Activated naive CD4-positive, alpha-beta T cell treated with anti-CD3 and anti-CD28 coated beads, Interleukin-2, amount 10 ng/mL, durations not matched to agents 7 days and 5 days (primary cell): ENCODE data around the gene PCDHA7.
A peak's percentile ranks its signal among the peaks of the same experiment; 100 is the strongest.
"Not testable (repeated sequence)": the region's sequence is repeated elsewhere in the genome, so short reads cannot be mapped to it uniquely, and the experiment has no call there.

Experiments used
- CTCF ChIA-PET: fragments of 350-600 bp; sonication (Branson Sonifier 250); formaldehyde crosslinking; loops from one replicate; lab custom pipeline; 2021; ENCODE audit warnings: antibody characterized with exemption; lab: Charles Lee
- DNase-seq: peaks from one replicate; pipeline ENCODE4 v3.0.0-alpha.2; 2020
- H3K27ac Mint-ChIP-seq: one replicate; pipeline ENCODE4 v1.8.0; 2021; ENCODE audit warnings: mild to moderate bottlenecking, moderate library complexity, mixed read lengths
- H3K27me3 Mint-ChIP-seq: one replicate; pipeline ENCODE4 v1.8.0; 2021; ENCODE audit warnings: mild to moderate bottlenecking, mixed read lengths
- H3K36me3 Mint-ChIP-seq: one replicate; pipeline ENCODE4 v1.8.0; 2021; ENCODE audit warnings: mixed read lengths
- H3K4me1 Mint-ChIP-seq: one replicate; pipeline ENCODE4 v1.8.0; 2021; ENCODE audit warnings: mixed read lengths
- H3K4me3 Mint-ChIP-seq: one replicate; pipeline ENCODE4 v1.8.0; 2021; ENCODE audit warnings: mild to moderate bottlenecking, moderate library complexity, mixed read lengths
- H3K9me3 Mint-ChIP-seq: one replicate; pipeline ENCODE4 v1.8.0; 2021; ENCODE audit warnings: mixed read lengths

Gene PCDHA7

GRCh38 chr5:140868721-140869554, 34.9 kb downstream of the PCDHA7 start, which contains the start of gene PCDHA11:
Gene PCDHA11, plus strand, starts transcription at chr5:140868957. Its CDS starts 147 bp downstream, at chr5:140869104.
- Mint-ChIP-seq H3K4me1 (no peaks in the 10 kb centered on the region), H3K4me3 (no peak within 1 kb of the TSS), H3K27ac (no peak within 1 kb of the TSS), H3K9me3 (peaks cover 8% of the 10 kb centered on the region), H3K27me3 (peaks cover 14% of the 10 kb centered on the region), H3K36me3 (peaks cover 2% of the 10 kb centered on the region)
- DNase-seq: no peak
- CTCF ChIA-PET: interaction anchor here (1.0 to 1.5 kb wide), 3 partner anchors 12 to 174 kb away, joined by 3 to 4 read pairs (median 3); no protein-coding TSS in a partner anchor

DNA sequence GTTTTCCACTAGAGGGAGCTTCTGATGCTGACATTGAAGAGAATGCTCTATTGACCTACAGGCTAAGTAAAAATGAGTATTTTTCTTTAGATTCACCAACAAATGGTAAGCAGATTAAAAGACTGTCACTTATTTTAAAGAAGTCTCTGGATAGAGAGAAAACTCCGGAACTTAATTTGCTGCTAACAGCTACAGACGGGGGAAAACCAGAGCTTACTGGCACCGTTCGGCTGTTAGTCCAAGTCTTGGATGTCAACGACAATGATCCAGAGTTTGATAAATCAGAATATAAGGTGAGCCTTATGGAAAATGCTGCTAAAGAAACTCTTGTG, 35.5 kb downstream of the PCDHA7 start:
- Mint-ChIP-seq H3K27me3 (peaks cover 14% of the 10 kb centered on the region), H3K36me3 (peaks cover 2% of the 10 kb centered on the region), H3K4me3 (no peak overlapping the region), H3K27ac (no peak overlapping the region), H3K4me1 (no peaks in the 10 kb centered on the region), H3K9me3 (peaks cover 10% of the 10 kb centered on the region)
- CTCF ChIA-PET: interaction anchor here (1.0 to 1.5 kb wide), 3 partner anchors 13 to 173 kb away, joined by 3 to 4 read pairs (median 3); no protein-coding TSS in a partner anchor
- DNase-seq: no peak

GRCh38 chr5:140870221-140871201, 36.4 kb downstream of the PCDHA7 start:
- Mint-ChIP-seq H3K27ac (peak overlapping the region; percentile 42), H3K9me3 (peaks cover 12% of the 10 kb centered on the region), H3K36me3 (peaks cover 2% of the 10 kb centered on the region), H3K4me3 (no peak overlapping the region), H3K4me1 (no peaks in the 10 kb centered on the region), H3K27me3 (peaks cover 17% of the 10 kb centered on the region)
- no peak for DNase-seq
- CTCF ChIA-PET: interaction anchor here (1.2 to 1.5 kb wide), 2 partner anchors 14 to 172 kb away, joined by 3 to 4 read pairs; no protein-coding TSS in a partner anchor

- Mint-ChIP-seq H3K4me3 (no peak within 1 kb of the TSS), H3K9me3 (peaks cover 14% of the 10 kb centered on the region), H3K27me3 (peaks cover 14% of the 10 kb centered on the region), H3K36me3 (no peaks in the 10 kb centered on the region), H3K27ac (peak within 1 kb of the TSS; percentile 58), H3K4me1 (no peaks in the 10 kb centered on the region)
- CTCF ChIA-PET: no interaction called here
- no peak for DNase-seq
Measured at GRCh38 chr5:140875085-140876065, 41.3 kb downstream of the PCDHA7 start, which contains the start of gene PCDHA12. Gene PCDHA12, plus strand, starts transcription at chr5:140875308. Its CDS starts 165 bp downstream, at chr5:140875473.

GRCh38 chr5:140876541-140877261, 42.6 kb downstream of the PCDHA7 start:
- not testable (repeated sequence) for H3K27ac Mint-ChIP-seq
- peaks cover 18% of the 10 kb centered on the region for H3K9me3 Mint-ChIP-seq

DNA sequence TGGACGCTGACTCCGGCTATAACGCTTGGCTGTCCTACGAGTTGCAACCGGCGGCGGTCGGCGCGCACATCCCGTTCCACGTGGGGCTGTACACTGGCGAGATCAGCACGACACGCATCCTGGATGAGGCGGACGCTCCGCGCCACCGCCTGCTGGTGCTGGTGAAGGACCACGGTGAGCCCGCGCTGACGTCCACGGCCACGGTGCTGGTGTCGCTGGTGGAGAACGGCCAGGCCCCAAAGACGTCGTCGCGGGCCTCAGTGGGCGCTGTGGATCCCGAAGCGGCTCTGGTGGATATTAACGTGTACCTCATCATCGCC, 43.2 kb downstream of the PCDHA7 start:
- Mint-ChIP-seq H3K36me3 (no peaks in the 10 kb centered on the region), H3K4me1 (no peaks in the 10 kb centered on the region), H3K27me3 (peaks cover 11% of the 10 kb centered on the region), H3K4me3 (no peak overlapping the region), H3K27ac (peak overlapping the region; percentile 58), H3K9me3 (peaks cover 18% of the 10 kb centered on the region)
- CTCF ChIA-PET: no interaction called here
- no peak for DNase-seq

More at GRCh38 chr5:140876541-140877261, 42.6 kb downstream of the PCDHA7 start:
- H3K4me1 Mint-ChIP-seq, CTCF ChIA-PET, H3K27me3 Mint-ChIP-seq, H3K4me3 Mint-ChIP-seq, DNase-seq, H3K36me3 Mint-ChIP-seq: not testable (repeated sequence)

- Mint-ChIP-seq H3K9me3 (peaks cover 17% of the 10 kb centered on the region), H3K27ac (no peak within 1 kb of the TSS), H3K4me3 (no peak within 1 kb of the TSS), H3K36me3 (no peaks in the 10 kb centered on the region), H3K27me3 (peaks cover 12% of the 10 kb centered on the region), H3K4me1 (no peaks in the 10 kb centered on the region)
- CTCF ChIA-PET: no interaction called here
- DNase-seq: no peak
Measured at GRCh38 chr5:140881889-140882590, 48.0 kb downstream of the PCDHA7 start, which contains the start of gene PCDHA13. Gene PCDHA13, plus strand, starts transcription at chr5:140882124. Its CDS starts 145 bp downstream, at chr5:140882269.

DNA sequence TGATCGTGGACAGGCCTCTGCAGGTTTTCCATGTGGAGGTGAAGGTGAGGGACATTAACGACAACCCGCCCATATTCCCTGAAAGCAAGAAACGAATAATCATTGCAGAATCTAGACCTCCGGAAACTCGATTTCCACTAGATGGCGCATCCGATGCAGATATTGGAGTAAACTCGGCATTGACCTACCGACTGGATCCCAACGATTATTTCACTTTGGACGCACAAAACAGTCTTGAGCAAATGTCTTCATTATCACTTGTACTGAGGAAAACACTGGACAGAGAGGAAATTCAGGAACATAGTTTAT, 48.5 kb downstream of the PCDHA7 start:
- CTCF ChIA-PET: no interaction called here
- H3K9me3 Mint-ChIP-seq: peaks cover 17% of the 10 kb centered on the region
- DNase-seq: no peak
- H3K4me1 Mint-ChIP-seq: no peaks in the 10 kb centered on the region
- peaks cover 10% of the 10 kb centered on the region for H3K27me3 Mint-ChIP-seq
- H3K27ac Mint-ChIP-seq: no peak overlapping the region
- no peak overlapping the region for H3K4me3 Mint-ChIP-seq
- no peaks in the 10 kb centered on the region for H3K36me3 Mint-ChIP-seq

DNA sequence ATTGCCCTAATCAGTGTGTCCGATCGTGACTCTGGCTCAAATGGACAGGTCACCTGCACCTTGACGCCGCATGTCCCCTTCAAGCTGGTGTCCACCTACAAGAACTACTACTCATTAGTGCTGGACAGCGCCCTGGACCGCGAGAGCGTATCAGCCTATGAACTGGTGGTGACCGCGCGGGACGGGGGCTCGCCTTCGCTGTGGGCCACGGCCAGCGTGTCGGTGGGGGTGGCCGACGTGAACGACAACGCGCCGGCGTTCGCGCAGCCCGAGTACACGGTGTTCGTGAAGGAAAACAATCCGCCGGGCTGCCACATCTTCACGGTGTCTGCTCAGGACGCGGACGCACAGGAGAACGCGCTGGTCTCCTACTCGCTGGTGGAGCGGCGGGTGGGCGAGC, 49.3 kb downstream of the PCDHA7 start:
- Mint-ChIP-seq H3K27me3 (peaks cover 9% of the 10 kb centered on the region), H3K4me3 (no peak overlapping the region), H3K27ac (no peak overlapping the region), H3K36me3 (no peaks in the 10 kb centered on the region), H3K4me1 (no peaks in the 10 kb centered on the region), H3K9me3 (peaks cover 15% of the 10 kb centered on the region)
- DNase-seq: no peak
- CTCF ChIA-PET: no interaction called here

DNA sequence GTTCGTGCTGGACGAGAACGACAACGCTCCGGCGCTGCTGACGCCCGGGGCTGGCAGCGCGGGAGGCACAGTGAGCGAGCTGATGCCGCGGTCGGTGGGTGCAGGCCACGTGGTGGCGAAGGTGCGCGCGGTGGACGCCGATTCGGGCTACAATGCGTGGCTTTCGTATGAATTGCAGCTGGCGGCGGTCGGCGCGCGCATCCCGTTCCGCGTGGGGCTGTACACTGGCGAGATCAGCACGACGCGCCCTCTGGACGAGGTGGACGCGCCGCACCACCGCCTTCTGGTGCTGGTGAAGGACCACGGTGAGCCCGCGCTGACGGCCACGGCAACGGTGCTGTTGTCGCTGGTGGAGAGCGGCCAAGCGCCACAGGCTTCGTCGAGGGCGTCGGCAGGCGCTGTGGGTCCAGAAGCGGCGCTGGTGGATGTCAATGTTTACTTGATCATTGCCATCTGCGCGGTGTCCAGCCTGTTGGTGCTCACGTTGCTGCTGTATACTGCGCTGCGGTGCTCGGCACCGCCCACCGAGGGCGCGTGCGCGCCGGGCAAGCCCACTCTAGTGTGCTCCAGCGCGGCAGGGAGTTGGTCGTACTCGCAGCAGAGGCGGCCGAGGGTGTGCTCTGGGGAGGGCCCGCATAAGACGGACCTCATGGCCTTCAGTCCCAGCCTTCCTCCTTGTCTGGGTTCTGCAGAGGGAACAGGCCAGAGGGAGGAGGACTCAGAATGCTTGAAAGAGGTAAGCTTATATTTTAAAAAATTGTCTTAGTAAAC, 50.0 kb downstream of the PCDHA7 start:
- Mint-ChIP-seq H3K9me3 (peaks cover 15% of the 10 kb centered on the region), H3K4me3 (no peak overlapping the region), H3K27me3 (peaks cover 9% of the 10 kb centered on the region), H3K36me3 (no peaks in the 10 kb centered on the region), H3K4me1 (no peaks in the 10 kb centered on the region), H3K27ac (no peak overlapping the region)
- CTCF ChIA-PET: no interaction called here
- DNase-seq: no peak
